ENCODE results near the gene MAPK9.

DNA sequence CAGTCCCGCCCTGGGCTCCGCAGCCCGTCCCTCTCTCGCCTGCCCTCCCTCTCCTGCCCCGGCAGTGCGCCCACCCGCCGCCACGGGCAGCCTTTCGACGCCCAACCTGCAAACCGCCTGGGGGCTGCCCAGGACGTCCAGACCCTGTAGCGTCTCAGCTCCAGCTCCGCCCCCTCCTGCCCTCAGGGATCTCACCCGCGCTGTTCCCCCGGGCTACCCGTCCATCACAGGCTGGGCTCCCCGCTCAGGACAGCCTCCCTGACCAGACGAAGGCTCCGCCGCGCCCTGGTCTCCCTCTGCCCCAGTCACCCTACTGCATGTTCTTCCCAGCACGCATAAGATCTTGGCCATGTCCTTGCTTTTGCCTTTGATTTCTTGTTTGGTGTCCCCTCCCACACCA is 84.3 kb downstream of the MAPK9 start:
- TF ChIP-seq, protein P1, sequence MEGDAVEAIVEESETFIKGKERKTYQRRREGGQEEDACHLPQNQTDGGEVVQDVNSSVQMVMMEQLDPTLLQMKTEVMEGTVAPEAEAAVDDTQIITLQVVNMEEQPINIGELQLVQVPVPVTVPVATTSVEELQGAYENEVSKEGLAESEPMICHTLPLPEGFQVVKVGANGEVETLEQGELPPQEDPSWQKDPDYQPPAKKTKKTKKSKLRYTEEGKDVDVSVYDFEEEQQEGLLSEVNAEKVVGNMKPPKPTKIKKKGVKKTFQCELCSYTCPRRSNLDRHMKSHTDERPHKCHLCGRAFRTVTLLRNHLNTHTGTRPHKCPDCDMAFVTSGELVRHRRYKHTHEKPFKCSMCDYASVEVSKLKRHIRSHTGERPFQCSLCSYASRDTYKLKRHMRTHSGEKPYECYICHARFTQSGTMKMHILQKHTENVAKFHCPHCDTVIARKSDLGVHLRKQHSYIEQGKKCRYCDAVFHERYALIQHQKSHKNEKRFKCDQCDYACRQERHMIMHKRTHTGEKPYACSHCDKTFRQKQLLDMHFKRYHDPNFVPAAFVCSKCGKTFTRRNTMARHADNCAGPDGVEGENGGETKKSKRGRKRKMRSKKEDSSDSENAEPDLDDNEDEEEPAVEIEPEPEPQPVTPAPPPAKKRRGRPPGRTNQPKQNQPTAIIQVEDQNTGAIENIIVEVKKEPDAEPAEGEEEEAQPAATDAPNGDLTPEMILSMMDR (IDR thresholded peaks at IDR 0.05): no peak
- TF ChIP-seq POLR2A (IDR thresholded peaks at IDR 0.05): no peak

Data from right lobe of liver (tissue), 4 donors.